AG04449 (cell line): Measurements from ENCODE around the gene MAST3.

Source experiments
- CTCF ChIA-PET: fragments of 350-600 bp; formaldehyde crosslinking; extraction: SDS; loops from one replicate; lab custom pipeline; 2021; ENCODE audit warnings: antibody characterized with exemption; lab: Yijun Ruan, JAX
- POLR2A ChIA-PET: fragments of 400-600, 350-600 bp; formaldehyde crosslinking; extraction: SDS; loops from one replicate; lab custom pipeline; 2020; ENCODE audit warnings: antibody characterized with exemption, inconsistent platforms; lab: Yijun Ruan, JAX
- DNase-seq: peaks from one replicate; pipeline ENCODE4 v3.0.0-alpha.2; 2010; ENCODE audit warnings: low read depth, low spot score
- H3K4me3 ChIP-seq: 2 replicates; pipeline ENCODE4 v1.5.1; 2011; ENCODE audit warnings: low read depth, mild to moderate bottlenecking, control low read depth, low read length
- TF ChIP-seq, protein P1 (sequence below): IDR thresholded peaks from one replicate; pipeline ENCODE4 v1.5.1; 2011; ENCODE audit warnings: mild to moderate bottlenecking, moderate library complexity, low read length, control low read depth, inconsistent platforms; ENCODE audit not compliant: insufficient read depth; ENCODE audit errors: missing control alignments

Gene MAST3

DNA sequence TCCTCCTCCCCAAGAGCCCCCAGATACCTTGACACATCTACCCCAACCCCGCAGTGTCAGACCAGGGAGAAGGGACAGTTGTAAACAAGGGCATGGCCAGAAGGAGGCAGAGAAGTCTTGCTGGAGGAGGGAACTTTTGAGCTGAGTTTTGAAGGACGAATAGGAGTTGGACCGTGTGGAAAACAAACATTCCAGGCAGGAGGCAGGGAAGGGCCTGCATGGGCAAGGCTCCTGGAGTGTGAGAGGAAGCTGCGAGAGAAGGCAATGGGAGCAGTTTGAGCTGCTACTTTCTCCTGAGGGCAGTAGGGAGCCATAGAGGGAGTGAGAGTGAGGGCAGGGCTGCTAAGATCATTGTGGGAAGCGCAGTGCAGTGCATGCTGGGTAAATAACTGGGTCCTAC lies 34.1 kb upstream of the MAST3 start:
- POLR2A ChIA-PET: no interaction called here
- TF ChIP-seq, protein P1, sequence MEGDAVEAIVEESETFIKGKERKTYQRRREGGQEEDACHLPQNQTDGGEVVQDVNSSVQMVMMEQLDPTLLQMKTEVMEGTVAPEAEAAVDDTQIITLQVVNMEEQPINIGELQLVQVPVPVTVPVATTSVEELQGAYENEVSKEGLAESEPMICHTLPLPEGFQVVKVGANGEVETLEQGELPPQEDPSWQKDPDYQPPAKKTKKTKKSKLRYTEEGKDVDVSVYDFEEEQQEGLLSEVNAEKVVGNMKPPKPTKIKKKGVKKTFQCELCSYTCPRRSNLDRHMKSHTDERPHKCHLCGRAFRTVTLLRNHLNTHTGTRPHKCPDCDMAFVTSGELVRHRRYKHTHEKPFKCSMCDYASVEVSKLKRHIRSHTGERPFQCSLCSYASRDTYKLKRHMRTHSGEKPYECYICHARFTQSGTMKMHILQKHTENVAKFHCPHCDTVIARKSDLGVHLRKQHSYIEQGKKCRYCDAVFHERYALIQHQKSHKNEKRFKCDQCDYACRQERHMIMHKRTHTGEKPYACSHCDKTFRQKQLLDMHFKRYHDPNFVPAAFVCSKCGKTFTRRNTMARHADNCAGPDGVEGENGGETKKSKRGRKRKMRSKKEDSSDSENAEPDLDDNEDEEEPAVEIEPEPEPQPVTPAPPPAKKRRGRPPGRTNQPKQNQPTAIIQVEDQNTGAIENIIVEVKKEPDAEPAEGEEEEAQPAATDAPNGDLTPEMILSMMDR: no peak
- no peak overlapping the region for H3K4me3 ChIP-seq
- CTCF ChIA-PET: interaction anchor here (0.9 to 1.7 kb wide), 3 partner anchors 56 to 129 kb away, joined by 3 to 6 read pairs (median 3); no protein-coding TSS in a partner anchor
- no peak for DNase-seq

- ChIA-PET CTCF (interaction anchor here (0.9 to 1.4 kb wide), 2 partner anchors 41 to 127 kb away, joined by 3 read pairs; no protein-coding TSS in a partner anchor), POLR2A (no interaction called here)
- TF ChIP-seq, protein P1: no peak
- DNase-seq: no peak
- no peak overlapping the region for H3K4me3 ChIP-seq
These were observed 32.4 kb upstream of the MAST3 start for GRCh38 chr19:18065173-18065495.

DNA sequence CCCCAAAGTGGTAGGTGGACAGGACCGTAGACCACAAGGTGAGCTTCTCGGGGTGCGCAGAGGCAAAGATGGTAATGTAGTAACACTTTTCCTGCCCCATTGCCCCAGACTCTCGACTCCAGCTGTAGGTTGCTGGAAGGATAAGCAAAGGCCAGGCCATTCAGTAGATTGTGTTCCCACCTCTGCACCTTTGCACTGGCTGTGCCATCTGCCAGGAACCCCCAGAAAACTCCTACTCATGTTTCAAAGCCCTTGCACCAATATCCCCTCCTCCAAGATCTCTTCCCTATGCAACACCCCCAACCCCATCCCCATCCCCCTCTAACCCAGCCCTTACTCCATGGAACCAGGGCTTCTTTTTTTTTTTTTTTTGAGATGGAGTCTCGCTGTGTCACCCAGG lies 29.2 kb upstream of the MAST3 start:
- DNase-seq: no peak
- POLR2A ChIA-PET: no interaction called here
- TF ChIP-seq, protein P1: no peak
- CTCF ChIA-PET: interaction anchor here (1.4 kb wide), 1 partner anchor 10 kb away, joined by 5 read pairs; no protein-coding TSS in a partner anchor
- no peak overlapping the region for H3K4me3 ChIP-seq

DNA sequence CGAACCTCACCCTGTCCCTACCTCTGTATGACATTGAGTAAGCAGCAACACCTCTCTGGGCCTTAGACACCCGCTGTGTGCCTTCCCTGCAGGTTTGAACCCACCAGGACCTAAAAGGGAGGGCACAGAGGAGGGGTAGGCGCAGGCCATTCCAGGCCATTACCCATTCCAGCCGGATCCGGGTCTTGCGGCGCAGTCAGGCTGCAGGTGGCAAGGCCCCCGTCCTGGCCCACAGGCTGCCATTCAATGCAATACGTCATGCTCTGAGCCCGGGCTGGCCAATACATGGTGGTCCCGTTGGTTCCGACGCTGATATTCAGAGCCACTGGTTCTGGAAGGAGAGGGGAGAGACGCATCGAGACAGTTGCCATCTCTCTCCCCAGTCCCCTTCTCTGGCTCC lies 28.2 kb upstream of the MAST3 start:
- CTCF ChIA-PET: no interaction called here
- no peak for DNase-seq
- POLR2A ChIA-PET: no interaction called here
- no peak overlapping the region for H3K4me3 ChIP-seq
- TF ChIP-seq, protein P1: no peak

DNA sequence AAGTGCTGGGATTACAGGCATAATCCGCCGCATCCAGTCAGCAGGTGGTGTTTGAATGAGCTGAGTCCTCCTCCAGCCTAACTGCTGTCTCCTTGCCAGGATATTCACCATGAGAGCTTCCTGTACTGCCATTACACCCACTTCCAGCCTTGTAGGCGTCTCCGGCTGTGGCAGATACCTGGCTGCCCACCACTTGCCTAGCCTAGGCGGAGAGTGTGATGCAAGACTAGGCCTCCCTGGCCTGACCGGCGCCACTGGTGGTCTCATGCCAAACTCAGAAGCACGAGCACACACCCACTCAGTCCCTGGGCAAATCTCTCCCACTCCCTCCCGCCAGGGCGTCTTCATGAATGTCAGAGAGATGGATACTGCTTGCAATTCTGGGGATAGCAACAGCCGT lies 27.4 kb upstream of the MAST3 start:
- H3K4me3 ChIP-seq: no peak overlapping the region
- TF ChIP-seq, protein P1: no peak
- ChIA-PET POLR2A (no interaction called here), CTCF (interaction anchor here (1.0 to 2.4 kb wide), 3 partner anchors 10 to 14 kb away, joined by 3 to 9 read pairs (median 3); no protein-coding TSS in a partner anchor)
- no peak for DNase-seq

DNA sequence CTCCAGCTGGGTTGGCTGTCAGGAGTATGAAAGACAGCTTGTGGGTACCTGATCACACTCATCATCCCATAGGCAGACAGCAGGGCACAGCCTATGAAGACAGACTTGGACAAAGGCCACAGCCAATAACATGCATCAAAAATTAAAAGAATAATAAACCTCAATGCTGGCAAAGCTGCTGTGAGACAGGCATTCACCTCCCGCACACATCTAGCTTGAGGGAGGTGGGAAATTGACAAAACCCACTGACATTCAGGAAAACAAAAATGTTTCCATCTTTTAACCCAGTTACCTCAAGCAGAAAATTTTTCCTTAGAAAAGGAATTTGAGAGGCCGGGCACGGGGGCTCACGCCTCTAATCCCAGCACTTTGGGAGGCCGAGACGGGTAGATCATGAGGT lies 25.2 kb upstream of the MAST3 start:
- ChIA-PET POLR2A (no interaction called here), CTCF (interaction anchor here (0.7 to 2.4 kb wide), 3 partner anchors 13 to 76 kb away, joined by 3 to 9 read pairs (median 4); no protein-coding TSS in a partner anchor)
- no peak for DNase-seq
- no peak overlapping the region for H3K4me3 ChIP-seq
- TF ChIP-seq, protein P1: no peak
